Measurements from ENCODE around the gene PACC1. TPM values are rescaled to one million over a fixed set of nuclear protein-coding genes. Genes with fewer than 3 reads are reported as not detected.

Gene PACC1
- total and polyA plus RNA-seq, 10 of the 15 experiments (the other 5 are each of a cell fraction or from before 2014, with no cell fraction given), result 16.1 to 29.7 (median 19.3) TPM

DNA sequence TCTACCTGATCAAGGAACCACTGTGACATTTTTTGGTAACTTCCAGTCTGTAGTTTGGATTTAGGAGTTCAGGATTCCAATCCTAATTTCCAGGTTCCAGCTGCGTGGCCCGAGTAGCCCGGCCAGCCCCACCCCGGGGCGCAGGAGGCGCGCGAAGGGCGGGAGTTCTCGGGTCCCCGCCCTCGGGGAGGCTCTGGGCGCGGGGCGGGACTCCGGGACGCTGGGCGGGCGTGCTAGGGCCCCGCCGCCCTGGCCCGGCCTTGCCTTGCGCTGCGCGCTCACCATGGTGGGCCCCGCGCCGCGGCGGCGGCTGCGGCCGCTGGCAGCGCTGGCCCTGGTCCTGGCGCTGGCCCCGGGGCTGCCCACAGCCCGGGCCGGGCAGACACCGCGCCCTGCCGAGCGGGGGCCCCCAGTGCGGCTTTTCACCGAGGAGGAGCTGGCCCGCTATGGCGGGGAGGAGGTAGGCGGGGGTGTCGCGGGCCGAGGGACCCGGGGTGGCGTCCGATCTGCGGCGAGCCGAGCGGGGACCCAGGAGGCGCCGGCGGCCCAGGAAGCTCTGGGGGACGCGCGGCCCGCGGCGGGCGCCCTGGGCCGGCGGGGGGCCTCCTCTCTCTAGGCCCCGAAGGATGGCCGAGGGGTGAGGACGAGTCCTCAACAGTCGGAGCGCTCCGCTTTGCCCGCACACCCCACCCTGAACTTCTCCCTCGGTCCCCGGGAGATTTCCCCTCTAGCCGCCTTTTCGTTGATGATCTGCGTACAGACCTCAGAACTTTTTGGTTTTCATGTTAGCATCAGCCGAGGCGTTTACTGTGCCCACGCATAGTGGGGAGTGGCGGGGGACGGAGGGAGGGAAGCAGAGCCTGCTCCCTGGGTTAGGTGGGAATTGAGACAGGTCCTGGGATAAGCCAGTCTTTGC is 18.2 kb upstream of the PACC1 start, which contains the start of gene NENF (continued):
- TF ChIP-seq REST (IDR thresholded peaks at IDR 0.05; ENCODE audit: low read depth, low read length) (peak; percentile 71; the same call in 1 of the 2 replicates), SRF (IDR thresholded peaks at IDR 0.05; ENCODE audit: low read depth in 2 of 2, low read length in 2 of 2) (0 out of 4 replicates have a peak, but pooled peaks of 1 of the 2 experiments have one; percentile 7), SUZ12 (IDR thresholded peaks at IDR 0.05; ENCODE audit: unreplicated experiment) (no peak), SIN3A (IDR thresholded peaks at IDR 0.05; ENCODE audit: low read depth, low read length) (peak; percentile 45; the same call in 1 of the 2 replicates), ZNF687 (IDR thresholded peaks at IDR 0.05) (peak; percentile 26; the same call in 1 of the 2 replicates), NR2C1 (IDR thresholded peaks at IDR 0.05) (peak; percentile 23; the same call in 1 of the 2 replicates), GATAD2B (conservative IDR thresholded peaks at IDR 0.05; ENCODE audit: low read depth) (peak; percentile 88), YY1 (IDR thresholded peaks at IDR 0.05; ENCODE audit: low read depth, low read length) (peak; percentile 64; the same call in 1 of the 2 replicates), SMAD1 (IDR thresholded peaks at IDR 0.05; ENCODE audit: low read depth, partially characterized antibody) (no peak), EGR1 (IDR thresholded peaks at IDR 0.05; ENCODE audit: borderline replicate concordance in 1 of 2, low read depth in 2 of 2, low read length in 2 of 2) (0 out of 3 replicates have a peak, but pooled peaks of 1 of the 2 experiments have one; percentile 2), EED (IDR thresholded peaks at IDR 0.05; ENCODE audit: low read depth) (0 out of 2 replicates have a peak, but pooled peaks have one; percentile 39), HCFC1 (IDR thresholded peaks at IDR 0.05; ENCODE audit: low read length) (no peak)
